ENCODE results near the gene MAPKAP1. TPM values are rescaled to one million over a fixed set of nuclear protein-coding genes. Genes with fewer than 3 reads are reported as not detected.

MAPKAP1 gene
- total and polyA plus RNA-seq, 8 donors: 49.5 to 89.5 (median 56.2) TPM

- ATAC-seq: no peak
- intact Hi-C loops (cut with DNase I): no loop called here
- Histone ChIP-seq H3K27ac (no peak overlapping the region), H3K4me3 (no peak overlapping the region), H3K9me3 (no peaks in the 10 kb centered on the region), H3K36me3 (no peaks in the 10 kb centered on the region), H3K4me1 (no peaks in the 10 kb centered on the region), H3K27me3 (no peaks in the 10 kb centered on the region)
- DNase-seq: peak in 1 of 4 donors; percentile 54
- TF ChIP-seq CTCF (IDR thresholded peaks at IDR 0.05): no peak
Observed at GRCh38 chr9:125422853-125423252, 284.2 kb downstream of the MAPKAP1 start.

GRCh38 chr9:125421591-125422181 is 285.3 kb downstream of the MAPKAP1 start:
- no peak overlapping the region for H3K27ac ChIP-seq
- TF ChIP-seq CTCF (IDR thresholded peaks at IDR 0.05): no peak
- intact Hi-C loops (cut with DNase I): no loop called here
- H3K4me1 ChIP-seq: no peaks in the 10 kb centered on the region
- ATAC-seq (no peak), DNase-seq (peak in 1 of 4 donors; percentile 53)
- no peaks in the 10 kb centered on the region for H3K9me3 ChIP-seq
- no peak overlapping the region for H3K4me3 ChIP-seq
- H3K36me3 ChIP-seq: no peaks in the 10 kb centered on the region
- no peaks in the 10 kb centered on the region for H3K27me3 ChIP-seq

- Histone ChIP-seq H3K27ac (no peak overlapping the region), H3K4me1 (no peaks in the 10 kb centered on the region), H3K36me3 (no peaks in the 10 kb centered on the region), H3K9me3 (no peaks in the 10 kb centered on the region), H3K4me3 (no peak overlapping the region), H3K27me3 (no peaks in the 10 kb centered on the region)
- ATAC-seq (no peak), DNase-seq (peak in 1 of 4 donors; percentile 7)
- TF ChIP-seq CTCF (IDR thresholded peaks at IDR 0.05): no peak
- intact Hi-C loops (cut with DNase I): no loop called here
Observed at GRCh38 chr9:125421166-125421565, 285.8 kb downstream of the MAPKAP1 start.

GRCh38 chr9:125418404-125418803 is 288.6 kb downstream of the MAPKAP1 start:
- H3K4me1 ChIP-seq: no peaks in the 10 kb centered on the region
- TF ChIP-seq CTCF (IDR thresholded peaks at IDR 0.05): no peak
- H3K9me3 ChIP-seq: no peaks in the 10 kb centered on the region
- no peaks in the 10 kb centered on the region for H3K36me3 ChIP-seq
- DNase-seq (no peak), ATAC-seq (no peak)
- intact Hi-C loops (cut with DNase I): loop anchor here (10.0 kb wide), 2 partner anchors 216 to 806 kb away; no protein-coding TSS in a partner anchor
- no peak overlapping the region for H3K4me3 ChIP-seq
- no peaks in the 10 kb centered on the region for H3K27me3 ChIP-seq
- no peak overlapping the region for H3K27ac ChIP-seq

GRCh38 chr9:125416517-125416916 is 290.5 kb downstream of the MAPKAP1 start:
- Histone ChIP-seq H3K4me3 (no peak overlapping the region), H3K27me3 (no peaks in the 10 kb centered on the region), H3K36me3 (no peaks in the 10 kb centered on the region), H3K9me3 (no peaks in the 10 kb centered on the region), H3K4me1 (no peaks in the 10 kb centered on the region), H3K27ac (no peak overlapping the region)
- no peak for TF ChIP-seq CTCF (IDR thresholded peaks at IDR 0.05)
- intact Hi-C loops (cut with DNase I): loop anchor here (10.0 kb wide), 2 partner anchors 218 to 808 kb away; no protein-coding TSS in a partner anchor
- ATAC-seq (no peak), DNase-seq (peak in 1 of 4 donors; percentile 47)
